Muscle layer of colon (tissue), 2 donors: ENCODE measurements around the gene SYT5.

Source experiments
- H3K27ac ChIP-seq: one replicate; pipeline ENCODE4 v1.7.0; 2013; ENCODE audit warnings: low read depth, mild to moderate bottlenecking, low read length, moderate library complexity
- H3K27me3 ChIP-seq, 2 donors: one replicate each; pipeline ENCODE4 v1.7.0; 2013; ENCODE audit warnings: low read length in 2 of 2, mild to moderate bottlenecking in 2 of 2; ENCODE audit not compliant: insufficient read depth in 2 of 2, control insufficient read depth in 1 of 2
- H3K36me3 ChIP-seq: one replicate; pipeline ENCODE4 v1.7.0; 2013; ENCODE audit warnings: mild to moderate bottlenecking, low read length; ENCODE audit not compliant: insufficient read depth
- H3K4me1 ChIP-seq: one replicate; pipeline ENCODE4 v1.7.0; 2013; ENCODE audit warnings: mild to moderate bottlenecking, low read length; ENCODE audit not compliant: insufficient read depth
- H3K4me3 ChIP-seq, 2 donors: one replicate each; pipeline ENCODE4 v1.7.0; 2013; ENCODE audit warnings: low read length in 2 of 2, low read depth in 1 of 2, mild to moderate bottlenecking in 1 of 2, moderate library complexity in 1 of 2
- H3K9ac ChIP-seq: one replicate; pipeline ENCODE4 v1.7.0; 2013; ENCODE audit warnings: low read length
- H3K9me3 ChIP-seq: one replicate; pipeline ENCODE4 v1.7.0; 2013; ENCODE audit warnings: mild to moderate bottlenecking, low read length
- donor health status: abdominal sarcoma.
- donor health status: Adenocarcinoma of cecum.

SYT5 gene

GRCh38 chr19:55199620-55200204, 19.6 kb upstream of the SYT5 start:
- H3K9me3 ChIP-seq = no peaks in the 10 kb centered on the region
- no peaks in the 10 kb centered on the region for H3K4me1 ChIP-seq
- H3K36me3 ChIP-seq = no peaks in the 10 kb centered on the region
- no peak overlapping the region for H3K27ac ChIP-seq
- H3K9ac ChIP-seq = no peak overlapping the region
- H3K4me3 ChIP-seq = no peak overlapping the region
- no peaks in the 10 kb centered on the region for H3K27me3 ChIP-seq

- Histone ChIP-seq H3K27ac (no peak overlapping the region), H3K9me3 (no peaks in the 10 kb centered on the region), H3K36me3 (no peaks in the 10 kb centered on the region), H3K27me3 (no peaks in the 10 kb centered on the region), H3K4me1 (no peaks in the 10 kb centered on the region), H3K4me3 (no peak overlapping the region), H3K9ac (no peak overlapping the region)
Measured at GRCh38 chr19:55198651-55199050, 18.6 kb upstream of the SYT5 start.

- Histone ChIP-seq H3K4me3 (no peak overlapping the region), H3K36me3 (no peaks in the 10 kb centered on the region), H3K27ac (no peak overlapping the region), H3K27me3 (no peaks in the 10 kb centered on the region), H3K9me3 (no peaks in the 10 kb centered on the region), H3K4me1 (no peaks in the 10 kb centered on the region), H3K9ac (no peak overlapping the region)
Measured at GRCh38 chr19:55197528-55197927, 17.4 kb upstream of the SYT5 start.

- no peak overlapping the region for H3K27ac ChIP-seq
- no peak overlapping the region for H3K4me3 ChIP-seq
- no peaks in the 10 kb centered on the region for H3K36me3 ChIP-seq
- no peak overlapping the region for H3K9ac ChIP-seq
- H3K9me3 ChIP-seq = no peaks in the 10 kb centered on the region
- no peaks in the 10 kb centered on the region for H3K27me3 ChIP-seq
- no peaks in the 10 kb centered on the region for H3K4me1 ChIP-seq
Measured at GRCh38 chr19:55196803-55197202, 16.7 kb upstream of the SYT5 start.

- H3K27ac ChIP-seq = no peak overlapping the region
- H3K4me3 ChIP-seq = no peak overlapping the region
- H3K9ac ChIP-seq = no peak overlapping the region
- H3K4me1 ChIP-seq = no peaks in the 10 kb centered on the region
- no peaks in the 10 kb centered on the region for H3K27me3 ChIP-seq
- no peaks in the 10 kb centered on the region for H3K36me3 ChIP-seq
- no peaks in the 10 kb centered on the region for H3K9me3 ChIP-seq
Measured at GRCh38 chr19:55193481-55193880, 13.4 kb upstream of the SYT5 start.

GRCh38 chr19:55189403-55189835, 9.3 kb upstream of the SYT5 start:
- Histone ChIP-seq H3K27me3 (no peaks in the 10 kb centered on the region), H3K9me3 (no peaks in the 10 kb centered on the region), H3K27ac (no peak overlapping the region), H3K4me3 (no peak overlapping the region), H3K9ac (no peak overlapping the region), H3K36me3 (no peaks in the 10 kb centered on the region), H3K4me1 (no peaks in the 10 kb centered on the region)

- Histone ChIP-seq H3K27me3 (no peaks in the 10 kb centered on the region), H3K4me1 (no peaks in the 10 kb centered on the region), H3K27ac (no peak overlapping the region), H3K9me3 (no peaks in the 10 kb centered on the region), H3K4me3 (no peak overlapping the region), H3K36me3 (no peaks in the 10 kb centered on the region), H3K9ac (no peak overlapping the region)
Measured at GRCh38 chr19:55188625-55189024, 8.5 kb upstream of the SYT5 start.

- Histone ChIP-seq H3K27me3 (peaks cover 7 to 10% of the 10 kb centered on the region in 2 donors), H3K9me3 (no peaks in the 10 kb centered on the region), H3K4me3 (no peak overlapping the region), H3K36me3 (no peaks in the 10 kb centered on the region), H3K27ac (no peak overlapping the region), H3K4me1 (no peaks in the 10 kb centered on the region), H3K9ac (no peak overlapping the region)
Measured at GRCh38 chr19:55186080-55186479, 6.0 kb upstream of the SYT5 start.

GRCh38 chr19:55181740-55182139, 1.7 kb upstream of the SYT5 start:
- Histone ChIP-seq H3K9ac (no peak overlapping the region), H3K27me3 (peaks cover 42 to 53% of the 10 kb centered on the region in 2 donors)

GRCh38 chr19:55178781-55179599, 1.1 kb downstream of the SYT5 start:
- Histone ChIP-seq H3K9ac (no peak overlapping the region), H3K4me1 (peaks cover 11% of the 10 kb centered on the region), H3K36me3 (no peaks in the 10 kb centered on the region), H3K27me3 (peaks cover 69 to 81% of the 10 kb centered on the region in 2 donors), H3K27ac (no peak overlapping the region), H3K9me3 (no peaks in the 10 kb centered on the region), H3K4me3 (no peak overlapping the region)

More at GRCh38 chr19:55181740-55182139, 1.7 kb upstream of the SYT5 start:
- Histone ChIP-seq H3K4me3 (no peak overlapping the region), H3K9me3 (no peaks in the 10 kb centered on the region), H3K4me1 (peaks cover 11% of the 10 kb centered on the region), H3K36me3 (no peaks in the 10 kb centered on the region), H3K27ac (no peak overlapping the region)

GRCh38 chr19:55176076-55176475, 4.0 kb downstream of the SYT5 start:
- Histone ChIP-seq H3K27me3 (peaks cover 72 to 98% of the 10 kb centered on the region in 2 donors), H3K27ac (no peak overlapping the region), H3K9me3 (no peaks in the 10 kb centered on the region), H3K36me3 (no peaks in the 10 kb centered on the region), H3K9ac (no peak overlapping the region), H3K4me1 (peaks cover 11% of the 10 kb centered on the region), H3K4me3 (no peak overlapping the region)
